Non-pigmented ciliary epithelial cell (primary cell): Measurements from ENCODE around the gene MATN3.
"Not testable (repeated sequence)": the region's sequence is repeated elsewhere in the genome, so short reads cannot be mapped to it uniquely, and the experiment has no call there.

Source experiments
- DNase-seq: peaks from one replicate; pipeline ENCODE4 v3.0.0-alpha.2; 2010; ENCODE audit warnings: low read depth

MATN3 gene, protein sequence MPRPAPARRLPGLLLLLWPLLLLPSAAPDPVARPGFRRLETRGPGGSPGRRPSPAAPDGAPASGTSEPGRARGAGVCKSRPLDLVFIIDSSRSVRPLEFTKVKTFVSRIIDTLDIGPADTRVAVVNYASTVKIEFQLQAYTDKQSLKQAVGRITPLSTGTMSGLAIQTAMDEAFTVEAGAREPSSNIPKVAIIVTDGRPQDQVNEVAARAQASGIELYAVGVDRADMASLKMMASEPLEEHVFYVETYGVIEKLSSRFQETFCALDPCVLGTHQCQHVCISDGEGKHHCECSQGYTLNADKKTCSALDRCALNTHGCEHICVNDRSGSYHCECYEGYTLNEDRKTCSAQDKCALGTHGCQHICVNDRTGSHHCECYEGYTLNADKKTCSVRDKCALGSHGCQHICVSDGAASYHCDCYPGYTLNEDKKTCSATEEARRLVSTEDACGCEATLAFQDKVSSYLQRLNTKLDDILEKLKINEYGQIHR

DNA sequence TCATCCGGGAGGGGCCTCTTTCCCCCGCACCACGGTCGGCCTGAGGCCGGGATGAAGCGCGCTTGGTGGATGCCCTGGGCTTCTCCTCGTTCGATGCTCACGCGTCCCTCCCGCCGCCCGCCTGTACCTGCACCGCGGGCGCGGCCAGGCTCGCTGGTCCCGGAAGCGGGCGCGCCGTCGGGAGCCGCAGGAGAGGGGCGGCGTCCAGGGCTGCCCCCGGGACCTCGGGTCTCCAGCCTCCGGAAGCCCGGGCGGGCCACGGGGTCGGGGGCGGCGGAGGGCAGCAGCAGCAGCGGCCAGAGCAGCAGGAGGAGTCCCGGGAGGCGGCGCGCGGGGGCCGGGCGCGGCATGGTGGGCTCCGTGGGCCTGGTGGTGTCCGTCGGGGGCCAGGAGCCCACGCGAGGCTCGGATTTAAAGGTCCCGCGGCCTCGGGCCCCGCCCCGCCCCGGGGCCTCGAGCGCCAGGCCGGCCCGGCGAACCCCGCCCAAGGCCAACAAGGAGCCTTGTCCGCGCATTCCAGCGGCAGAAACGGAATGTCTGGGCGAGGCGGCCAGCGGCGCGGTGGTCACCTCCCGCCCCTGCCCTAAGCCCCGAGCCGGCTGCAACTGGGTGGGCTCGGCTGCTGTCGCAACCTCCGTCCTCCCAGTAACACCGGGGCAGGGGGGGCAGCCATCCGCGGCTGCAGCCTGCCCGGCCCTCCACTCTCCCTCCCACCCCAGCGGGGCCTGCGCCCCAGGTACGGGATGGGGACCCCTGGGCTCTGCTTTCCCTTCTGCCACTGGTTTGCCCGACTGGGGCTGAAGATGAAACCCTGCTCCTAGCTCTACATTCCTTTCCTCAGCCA is at the start of gene MATN3:
TSS of gene MATN3 (minus strand) at position 387 of the 844 bp plus-strand sequence. CDS start at position 350, 37 bp downstream.
- no peak for DNase-seq

DNA sequence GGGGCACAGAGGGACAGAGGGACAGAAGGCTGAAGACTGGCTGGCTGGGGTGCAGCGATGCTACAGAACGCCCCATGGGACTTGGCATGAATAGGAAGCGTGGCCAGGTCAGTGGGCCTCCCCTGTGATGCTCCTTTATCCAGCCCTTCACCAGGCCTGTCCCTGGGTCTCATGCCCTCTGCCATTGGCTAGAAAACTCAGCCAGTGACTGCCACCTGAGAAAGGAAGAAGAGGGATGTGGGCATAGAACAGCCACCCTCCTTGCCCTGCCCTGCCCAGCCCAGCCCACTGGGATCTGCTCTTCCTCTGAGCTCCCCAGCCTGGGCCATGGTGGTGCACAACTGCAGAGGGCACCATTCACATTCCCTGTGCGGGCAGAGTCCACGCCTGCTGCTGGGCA is 49.5 kb upstream of the MATN3 start:
- DNase-seq, result no peak

DNA sequence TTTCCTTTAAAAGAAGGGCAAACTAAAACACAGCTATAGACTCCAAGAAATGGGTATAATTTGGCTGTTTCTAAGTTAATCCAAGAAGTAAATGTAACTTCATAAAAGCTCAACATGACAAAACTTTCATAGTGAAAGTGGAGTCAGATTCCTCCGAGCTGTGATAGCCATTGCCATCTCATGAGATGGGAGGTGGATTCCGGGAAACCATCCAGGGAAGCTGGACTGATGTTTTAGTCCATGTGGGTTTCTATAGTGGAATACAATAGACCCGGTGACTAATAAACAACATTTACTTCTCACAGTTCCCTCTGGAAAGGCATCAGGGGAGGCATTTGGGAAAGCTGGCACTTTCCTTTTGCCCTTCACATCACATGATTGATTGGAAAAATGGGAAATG is 49.0 kb upstream of the MATN3 start:
- DNase-seq, result no peak

DNA sequence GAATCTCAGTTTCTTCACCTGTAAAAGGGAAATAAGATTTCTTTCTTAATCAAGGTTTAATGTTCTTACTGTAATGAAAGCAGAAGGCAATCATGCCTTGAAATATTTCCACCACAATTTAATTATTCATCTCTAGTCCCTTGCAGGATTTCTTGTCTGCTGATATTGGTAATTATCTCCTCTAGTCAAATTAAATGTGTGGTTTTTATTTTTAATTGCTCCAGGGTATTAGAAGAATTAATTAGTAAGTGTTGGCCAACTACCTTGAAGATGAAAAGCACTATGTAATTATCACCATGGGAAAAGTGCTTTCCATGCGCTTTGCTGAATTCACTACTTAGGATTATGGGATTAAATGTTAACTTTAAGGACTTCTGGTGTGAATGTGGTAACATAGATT is 47.6 kb upstream of the MATN3 start:
- DNase-seq, result no peak

DNA sequence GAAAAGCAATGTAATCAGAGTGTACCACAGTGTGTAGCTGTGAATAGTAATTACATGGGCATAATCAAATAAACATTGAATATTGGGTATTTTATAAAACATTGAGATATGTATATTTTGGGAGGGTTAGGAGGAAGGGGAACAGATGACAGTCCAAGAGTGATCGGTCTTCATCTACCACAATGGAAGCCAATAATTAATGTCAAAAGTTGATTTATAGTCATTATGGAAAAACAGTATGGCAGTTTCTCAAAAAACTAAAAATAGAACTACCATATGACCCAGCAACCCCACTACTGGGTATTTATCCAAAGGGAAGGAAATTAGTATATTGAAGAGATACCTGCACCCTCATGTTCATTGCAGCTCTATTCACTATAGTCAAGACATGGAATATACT is 44.8 kb upstream of the MATN3 start:
- DNase-seq, result no peak

DNA sequence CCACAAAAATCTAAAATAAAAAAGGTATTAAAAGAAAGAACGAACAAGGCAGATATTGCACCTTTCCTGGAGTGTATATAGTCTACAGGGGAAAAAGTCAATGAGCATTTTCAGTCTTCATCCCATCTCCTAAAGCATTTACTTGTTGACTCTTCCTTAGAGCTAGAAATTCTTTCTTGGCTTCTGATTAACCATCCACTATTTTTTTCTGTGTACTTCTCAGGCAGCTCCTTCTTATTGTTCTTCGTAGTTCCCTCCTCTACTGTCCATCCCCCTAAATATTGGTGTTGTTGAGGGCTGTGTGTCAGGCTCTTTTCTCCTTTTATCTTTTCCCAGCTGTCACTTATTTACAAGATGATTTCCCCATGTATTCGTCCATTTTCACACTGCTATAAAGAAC is 42.5 kb upstream of the MATN3 start:
- no peak for DNase-seq

DNA sequence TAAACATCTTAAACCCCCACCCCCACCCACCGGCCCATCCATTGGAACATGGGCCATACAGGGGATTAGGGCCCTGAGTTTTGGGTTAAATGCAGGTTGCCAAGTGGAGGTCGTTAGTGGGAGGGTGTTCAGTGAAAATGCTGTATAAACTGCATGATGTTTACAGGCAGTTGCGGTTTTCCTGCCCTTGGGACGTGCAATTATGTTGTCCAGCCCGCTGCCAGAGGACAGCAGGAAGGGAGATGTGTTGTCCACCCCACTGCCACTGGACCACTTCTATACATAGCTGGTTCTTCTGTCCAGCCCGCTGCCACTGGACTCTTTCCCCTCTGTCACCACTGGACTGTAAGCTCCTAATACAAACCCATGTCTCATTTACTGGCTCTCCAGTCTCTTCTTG is 41.7 kb upstream of the MATN3 start:
- no peak for DNase-seq

DNA sequence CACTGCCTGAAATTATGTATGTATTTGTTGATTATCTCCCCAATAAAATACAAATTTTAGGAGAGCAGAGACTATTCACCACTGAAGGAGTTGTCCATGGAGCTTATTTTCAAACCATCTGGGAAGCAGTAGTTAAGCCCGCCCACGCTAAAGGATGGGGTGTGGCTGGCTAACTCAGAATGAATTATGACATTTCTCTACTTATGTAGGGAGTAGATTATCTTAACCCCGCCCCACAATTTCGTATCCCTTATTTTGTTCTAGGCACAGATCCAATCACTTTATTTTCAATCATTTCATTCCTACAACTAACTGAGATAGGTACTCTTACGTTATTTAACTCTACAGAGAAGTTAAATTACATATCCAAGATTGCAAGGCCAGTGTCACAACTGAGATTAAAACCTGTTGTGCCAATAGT is 40.4 kb upstream of the MATN3 start:
- peak; percentile 66 for DNase-seq

DNA sequence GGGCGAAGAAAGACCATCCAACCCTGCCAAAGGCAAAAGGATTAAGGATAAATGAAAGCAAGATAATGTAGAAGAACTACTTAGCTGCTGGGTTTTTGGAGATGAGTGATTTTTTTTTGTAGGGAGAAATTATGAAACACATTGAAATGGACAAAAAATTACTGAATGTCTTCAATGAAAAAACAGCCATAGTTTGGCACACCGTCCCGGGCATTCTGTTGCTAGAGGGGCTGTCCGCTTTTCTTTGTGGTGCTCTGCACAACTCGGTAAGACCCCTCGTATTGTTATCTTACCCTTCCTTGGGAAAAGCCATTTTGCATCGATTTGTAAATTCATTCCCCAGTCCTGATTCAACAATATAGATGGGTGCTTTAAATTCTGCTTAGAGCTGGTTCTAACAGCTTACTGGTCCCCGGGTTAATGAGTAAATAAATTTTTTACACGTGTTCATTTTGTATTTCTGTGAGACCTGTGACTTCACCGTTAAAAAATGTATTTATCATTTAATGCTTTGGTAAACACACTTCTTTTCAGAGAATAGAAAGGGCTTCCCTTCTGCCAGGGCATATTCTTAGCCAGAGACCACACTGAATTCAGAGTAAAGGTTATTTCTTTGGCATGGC is 39.9 kb upstream of the MATN3 start:
- no peak for DNase-seq

DNA sequence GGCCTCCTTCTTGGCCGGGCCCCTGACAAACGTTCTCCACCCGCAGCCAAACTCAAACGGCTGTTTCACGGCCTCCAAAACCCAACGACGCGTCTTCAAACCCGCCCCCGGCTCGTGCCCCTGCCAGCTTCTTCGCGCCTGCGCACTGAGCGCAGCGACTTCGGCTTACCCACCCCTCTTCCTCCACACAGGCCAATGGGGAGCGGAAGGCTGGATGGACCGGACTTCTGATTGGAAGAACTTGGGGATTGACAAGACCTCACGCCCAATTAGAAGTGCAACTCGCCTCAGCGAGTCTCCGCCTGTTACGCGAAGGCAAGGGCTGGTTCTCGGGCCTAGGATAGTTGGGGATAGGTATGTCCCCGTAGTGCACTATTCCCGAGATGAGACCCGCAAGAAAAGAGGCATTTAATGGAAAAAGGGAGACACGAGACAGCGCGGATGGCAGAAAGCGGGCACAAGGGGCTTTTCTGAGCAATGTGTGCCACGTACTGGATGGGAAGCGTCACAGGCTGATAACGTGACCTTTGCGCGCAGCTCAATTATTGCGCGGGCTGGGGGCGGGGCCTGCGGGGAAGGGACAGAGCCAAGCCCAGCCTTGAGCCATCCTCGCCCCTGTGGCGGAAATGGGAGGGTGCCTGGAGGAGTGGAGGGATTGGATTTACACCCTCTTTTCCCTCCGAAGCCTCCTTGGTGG is 39.2 kb upstream of the MATN3 start, which contains the start of gene LAPTM4A:
TSS of gene LAPTM4A (minus strand) at position 97 of the 697 bp plus-strand sequence. CDS start 108 bp downstream, outside the sequence.
- DNase-seq, result peak; percentile 100

DNA sequence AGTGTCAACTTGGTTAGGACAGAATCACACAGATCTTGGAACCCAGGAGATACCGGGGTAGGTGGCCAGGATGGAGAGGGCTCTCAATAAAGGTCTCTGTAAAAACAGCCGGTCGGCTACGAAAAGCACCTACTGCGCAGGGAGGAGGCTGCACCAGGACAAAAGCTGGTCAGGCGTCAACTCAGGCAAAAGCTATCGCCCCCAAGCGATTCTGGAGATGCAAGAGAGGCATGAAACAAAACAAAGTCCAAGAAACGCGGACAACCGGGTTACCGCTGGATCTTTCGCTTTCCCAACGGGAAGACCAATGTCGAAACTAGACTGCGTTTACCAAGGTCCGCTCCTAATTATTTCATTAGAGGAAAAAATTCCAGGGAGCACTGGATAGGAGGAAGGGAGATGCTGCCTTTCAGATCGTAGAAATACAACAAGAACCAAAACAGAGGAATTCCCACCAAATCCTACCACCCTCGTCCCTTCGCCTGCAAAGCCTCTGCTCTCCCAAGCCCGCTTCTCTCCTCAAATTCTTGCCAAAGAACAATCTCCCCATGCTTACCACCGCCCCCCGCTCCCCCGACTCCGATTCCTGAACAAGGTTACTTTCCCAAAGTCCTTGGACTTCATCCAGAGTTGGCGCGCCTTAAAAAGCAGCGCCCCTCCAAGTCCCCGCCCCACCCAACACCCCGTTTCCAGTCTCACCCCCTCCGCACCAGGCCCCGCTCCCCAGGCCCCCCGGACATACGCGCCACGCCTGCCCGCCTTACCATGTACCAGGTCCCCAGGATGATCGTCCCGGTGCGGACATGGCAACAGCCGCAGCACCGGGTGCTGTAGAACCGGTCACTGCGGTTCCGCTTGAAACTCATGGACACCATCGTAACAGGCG is 38.4 kb upstream of the MATN3 start:
- no peak for DNase-seq

DNA sequence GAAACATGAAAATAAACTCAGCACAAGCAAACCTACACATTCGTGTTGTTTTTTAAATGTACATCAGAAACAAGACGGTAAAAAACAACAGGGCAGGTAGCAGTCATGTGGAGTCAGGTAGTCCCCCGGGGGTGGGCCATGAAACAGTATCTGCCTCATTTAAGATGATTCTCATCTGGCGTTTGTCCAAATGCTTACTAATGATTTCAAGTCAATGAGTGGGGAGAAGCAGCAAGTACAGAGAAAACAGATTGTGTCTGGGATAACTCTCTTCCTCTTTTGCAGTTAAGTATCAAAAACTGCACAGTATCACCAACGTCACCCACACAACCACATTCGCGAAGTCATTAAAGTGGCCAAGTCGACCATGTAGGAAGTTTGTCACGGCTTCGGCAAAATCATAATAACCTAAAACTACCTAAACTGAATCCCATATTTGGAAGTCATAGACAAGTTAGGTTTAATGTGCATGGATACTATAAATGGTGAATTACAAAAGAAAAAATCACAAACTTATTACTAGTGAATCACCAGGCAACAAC is 37.7 kb upstream of the MATN3 start:
- no peak for DNase-seq

DNA sequence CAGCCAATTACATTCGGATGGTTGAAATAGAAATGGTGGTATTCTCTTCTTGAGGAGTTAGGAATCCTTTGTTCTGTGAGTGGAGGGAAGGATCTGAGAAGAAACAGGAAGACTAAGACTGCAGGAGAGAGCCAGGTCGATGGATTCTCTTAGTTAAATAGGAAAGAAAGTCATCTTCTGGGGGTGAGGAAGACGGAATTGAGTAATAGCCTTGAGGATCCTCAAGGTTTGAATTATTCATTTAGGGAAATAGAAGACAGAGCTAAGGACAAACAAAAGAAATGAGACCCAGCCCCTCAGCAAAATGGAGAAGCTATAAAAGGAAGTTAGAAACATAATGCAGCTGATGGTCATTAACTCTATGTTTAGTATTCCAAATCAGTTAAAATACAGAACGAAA is 37.2 kb upstream of the MATN3 start:
- no peak for DNase-seq

DNA sequence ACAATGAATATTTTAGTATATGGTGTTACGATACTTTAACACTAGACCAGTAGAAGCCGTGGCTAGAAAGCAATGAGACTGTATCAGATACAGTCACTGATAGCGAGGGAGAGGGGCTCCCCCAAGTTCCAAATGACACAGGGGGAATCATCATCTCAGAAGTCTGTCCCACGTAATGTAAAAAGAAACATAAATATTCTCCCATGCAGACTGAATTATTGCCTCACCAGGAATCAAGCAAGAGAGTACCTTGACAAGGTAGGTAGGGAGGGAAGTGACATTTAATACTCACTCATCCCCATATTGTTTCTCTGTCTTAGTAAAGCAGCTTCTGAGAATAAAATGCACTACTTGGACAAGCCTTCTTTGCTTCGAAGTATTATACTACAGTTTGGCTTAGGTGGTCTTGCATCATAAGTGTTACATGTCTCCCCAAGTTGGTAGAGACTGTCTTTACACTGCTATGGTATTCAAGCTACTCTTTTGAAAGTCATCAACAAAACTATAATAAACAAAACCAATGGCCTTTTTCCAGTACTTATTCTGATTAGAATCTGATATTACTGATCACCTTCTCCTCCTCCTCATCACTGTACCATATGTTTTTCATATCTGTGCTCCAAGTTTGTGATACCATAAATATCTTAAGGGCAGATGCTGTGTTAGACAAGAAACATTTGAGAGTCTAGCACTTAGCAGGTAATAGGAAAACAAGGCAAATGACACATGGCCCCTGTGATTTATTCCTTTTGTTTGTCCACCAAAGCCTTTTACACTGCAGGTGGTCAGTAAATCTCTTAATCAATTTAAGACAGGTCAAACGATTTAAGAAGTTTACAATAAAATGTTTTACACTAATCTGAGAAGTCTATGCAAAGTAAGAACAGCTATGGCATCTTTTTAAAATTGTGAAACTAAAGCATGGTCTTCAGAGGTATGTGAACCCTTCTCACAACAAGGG is 36.3 kb upstream of the MATN3 start:
- no peak for DNase-seq

DNA sequence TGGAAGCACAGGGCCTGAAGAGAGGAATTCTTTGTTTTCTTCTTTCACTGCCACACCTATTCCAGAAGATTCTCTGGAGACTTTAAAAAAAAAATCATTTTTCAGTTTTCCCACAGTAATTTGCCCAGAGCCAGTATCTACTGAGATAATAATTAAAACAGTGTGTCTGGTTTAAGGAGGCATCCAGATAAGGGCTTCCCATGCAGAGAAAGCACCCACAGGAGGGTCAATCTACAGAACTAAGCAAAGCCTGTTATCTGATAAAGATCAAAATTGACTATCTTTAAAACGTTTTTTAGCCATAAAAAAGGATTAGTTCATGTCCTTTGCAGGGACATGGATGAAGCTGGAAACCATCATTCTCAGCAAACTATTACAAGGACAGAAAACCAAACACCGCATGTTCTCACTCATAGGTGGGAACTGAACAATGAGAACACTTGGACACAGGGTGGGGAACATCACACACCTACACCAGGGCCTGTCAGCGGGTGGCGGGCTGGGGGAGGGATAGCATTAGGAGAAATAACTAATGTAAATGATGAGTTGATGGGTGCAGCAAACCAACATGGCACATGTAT is 33.3 kb upstream of the MATN3 start:
- not testable (repeated sequence) for DNase-seq

DNA sequence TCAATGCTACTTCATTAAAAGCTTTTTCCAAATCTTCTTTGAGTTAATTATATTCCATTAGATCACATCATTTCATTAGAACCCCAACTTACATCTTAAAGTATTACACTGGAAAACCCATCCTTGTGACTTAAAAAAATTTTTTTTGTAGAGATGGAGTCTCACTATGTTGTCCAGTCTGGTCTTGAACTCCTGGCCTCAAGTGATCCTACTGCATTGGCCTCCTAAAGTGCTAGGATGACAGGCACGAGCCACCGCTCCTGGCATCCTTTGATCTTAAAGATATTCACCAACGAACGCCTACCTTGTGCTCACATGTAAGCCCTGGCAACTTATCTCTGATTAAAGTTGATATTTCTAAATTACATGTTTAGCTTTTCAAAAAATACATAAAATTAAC is 32.3 kb upstream of the MATN3 start:
- DNase-seq, result no peak

DNA sequence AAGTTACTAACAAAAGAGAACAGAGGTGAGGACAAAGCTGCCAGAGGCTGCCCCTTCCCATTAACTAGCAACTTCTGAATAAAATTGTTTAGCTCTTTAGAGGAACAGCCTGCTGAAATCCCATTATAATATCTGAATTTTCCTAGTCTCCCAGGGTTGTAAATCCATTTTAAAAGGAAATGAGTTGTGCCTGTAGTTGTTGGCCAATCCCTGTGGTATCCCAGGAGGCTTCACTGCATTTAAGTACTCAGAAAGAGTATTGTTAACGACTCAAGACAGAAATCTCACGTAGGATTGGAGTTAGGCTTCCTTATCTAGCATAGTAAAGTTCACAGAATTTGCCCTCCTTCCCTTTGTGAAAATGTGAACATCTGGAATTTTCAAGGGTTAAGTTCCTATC is 30.1 kb upstream of the MATN3 start:
- DNase-seq, result no peak

DNA sequence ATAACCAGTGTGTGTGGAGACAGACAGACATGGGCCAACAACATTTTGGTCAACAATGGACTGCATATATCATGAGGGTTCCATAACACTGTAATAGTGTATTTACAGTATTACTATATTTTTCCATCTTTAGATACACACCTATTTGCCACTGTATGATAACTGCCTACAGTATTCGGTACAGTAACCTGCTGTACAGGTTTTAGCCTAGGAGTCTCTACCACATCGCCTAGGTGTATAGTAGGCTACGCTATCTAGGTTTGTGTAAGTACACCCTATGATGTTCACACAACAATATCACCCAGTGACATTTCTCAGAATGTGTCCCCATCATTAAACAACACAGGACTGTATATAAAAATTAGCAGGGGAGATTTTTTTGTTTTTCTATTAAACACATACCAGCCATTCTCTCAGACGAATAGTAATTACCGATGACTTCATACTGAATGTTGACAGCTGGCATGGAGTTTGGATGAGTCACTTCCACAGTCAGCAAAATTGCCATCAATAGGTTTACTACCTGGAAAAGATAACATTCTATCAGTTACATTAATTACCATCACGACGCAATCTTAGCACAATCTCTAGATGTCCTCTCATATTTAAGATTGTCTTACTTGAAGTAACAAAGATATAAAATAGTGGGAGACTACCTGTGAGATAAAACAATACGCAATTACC is 28.2 kb upstream of the MATN3 start:
- no peak for DNase-seq
